ENCODE measurements around the gene IREB2.

Gene IREB2

DNA sequence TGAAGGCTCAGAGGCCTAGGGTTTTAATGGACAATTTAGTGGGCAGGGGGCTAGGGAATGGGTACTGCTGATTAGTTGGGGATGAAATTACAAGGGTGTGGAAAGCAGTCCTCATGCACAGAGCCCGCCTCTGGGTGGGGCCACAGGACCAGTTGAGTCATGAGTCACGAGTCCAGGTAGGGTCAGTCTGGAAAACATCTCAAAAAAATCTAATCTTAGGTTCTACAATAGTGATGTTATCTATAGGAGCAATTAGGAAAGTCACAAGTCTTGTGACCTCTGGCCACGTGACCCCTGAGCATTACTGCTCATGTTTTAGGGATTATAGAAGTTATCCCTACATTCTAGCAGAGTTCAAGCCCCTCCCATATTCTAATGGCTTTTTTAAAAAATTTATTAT lies 18.6 kb upstream of the IREB2 start (continued):
- TF ChIP-seq BACH2 (CRISPR knock-in tag; IDR thresholded peaks at IDR 0.05; ENCODE audit: borderline replicate concordance) = no peak
- no peak for TF ChIP-seq ZNF8 (CRISPR knock-in tag; IDR thresholded peaks at IDR 0.05)
- no peak for TF ChIP-seq TCF4 (CRISPR knock-in tag; IDR thresholded peaks at IDR 0.05; ENCODE audit: borderline replicate concordance)
- TF ChIP-seq, protein P1, sequence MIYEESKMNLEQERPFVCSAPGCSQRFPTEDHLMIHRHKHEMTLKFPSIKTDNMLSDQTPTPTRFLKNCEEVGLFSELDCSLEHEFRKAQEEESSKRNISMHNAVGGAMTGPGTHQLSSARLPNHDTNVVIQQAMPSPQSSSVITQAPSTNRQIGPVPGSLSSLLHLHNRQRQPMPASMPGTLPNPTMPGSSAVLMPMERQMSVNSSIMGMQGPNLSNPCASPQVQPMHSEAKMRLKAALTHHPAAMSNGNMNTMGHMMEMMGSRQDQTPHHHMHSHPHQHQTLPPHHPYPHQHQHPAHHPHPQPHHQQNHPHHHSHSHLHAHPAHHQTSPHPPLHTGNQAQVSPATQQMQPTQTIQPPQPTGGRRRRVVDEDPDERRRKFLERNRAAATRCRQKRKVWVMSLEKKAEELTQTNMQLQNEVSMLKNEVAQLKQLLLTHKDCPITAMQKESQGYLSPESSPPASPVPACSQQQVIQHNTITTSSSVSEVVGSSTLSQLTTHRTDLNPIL (CRISPR knock-in tag; IDR thresholded peaks at IDR 0.05; ENCODE audit: low read depth) = no peak
- TF ChIP-seq ZNF70 (CRISPR knock-in tag; IDR thresholded peaks at IDR 0.05) = no peak
- no peak for TF ChIP-seq PPARA (CRISPR knock-in tag; IDR thresholded peaks at IDR 0.05; ENCODE audit: borderline replicate concordance)

DNA sequence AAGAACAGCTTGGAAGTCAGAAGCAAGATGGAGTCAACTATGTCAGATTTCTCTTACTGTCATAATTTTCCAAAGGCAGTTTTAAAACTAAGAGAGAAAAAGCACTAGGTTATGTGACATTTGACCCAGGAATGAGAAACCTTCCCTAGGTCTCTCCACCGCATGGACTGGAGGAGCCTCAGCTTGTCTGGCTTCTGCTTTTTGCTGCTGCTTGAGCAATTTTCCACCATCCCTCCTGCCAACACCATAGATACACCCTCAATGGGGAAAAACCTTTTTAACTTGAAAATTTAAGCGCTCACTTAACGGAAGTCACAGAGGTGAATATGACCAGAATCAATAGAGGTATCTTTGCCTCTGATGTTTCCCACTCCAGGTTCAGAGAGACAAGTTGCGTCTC lies 17.8 kb upstream of the IREB2 start:
- TF ChIP-seq PPARA (CRISPR knock-in tag; IDR thresholded peaks at IDR 0.05; ENCODE audit: borderline replicate concordance) = no peak
- TF ChIP-seq, protein P1 (CRISPR knock-in tag; IDR thresholded peaks at IDR 0.05; ENCODE audit: low read depth) = no peak
- TF ChIP-seq CSDC2 (CRISPR knock-in tag; IDR thresholded peaks at IDR 0.05) = no peak
- no peak for TF ChIP-seq ESRRG (CRISPR knock-in tag; IDR thresholded peaks at IDR 0.05)
- no peak for TF ChIP-seq TCF4 (CRISPR knock-in tag; IDR thresholded peaks at IDR 0.05; ENCODE audit: borderline replicate concordance)
- no peak for TF ChIP-seq ARNTL (CRISPR knock-in tag; IDR thresholded peaks at IDR 0.05; ENCODE audit: borderline replicate concordance, low read depth)
- TF ChIP-seq, protein P2, sequence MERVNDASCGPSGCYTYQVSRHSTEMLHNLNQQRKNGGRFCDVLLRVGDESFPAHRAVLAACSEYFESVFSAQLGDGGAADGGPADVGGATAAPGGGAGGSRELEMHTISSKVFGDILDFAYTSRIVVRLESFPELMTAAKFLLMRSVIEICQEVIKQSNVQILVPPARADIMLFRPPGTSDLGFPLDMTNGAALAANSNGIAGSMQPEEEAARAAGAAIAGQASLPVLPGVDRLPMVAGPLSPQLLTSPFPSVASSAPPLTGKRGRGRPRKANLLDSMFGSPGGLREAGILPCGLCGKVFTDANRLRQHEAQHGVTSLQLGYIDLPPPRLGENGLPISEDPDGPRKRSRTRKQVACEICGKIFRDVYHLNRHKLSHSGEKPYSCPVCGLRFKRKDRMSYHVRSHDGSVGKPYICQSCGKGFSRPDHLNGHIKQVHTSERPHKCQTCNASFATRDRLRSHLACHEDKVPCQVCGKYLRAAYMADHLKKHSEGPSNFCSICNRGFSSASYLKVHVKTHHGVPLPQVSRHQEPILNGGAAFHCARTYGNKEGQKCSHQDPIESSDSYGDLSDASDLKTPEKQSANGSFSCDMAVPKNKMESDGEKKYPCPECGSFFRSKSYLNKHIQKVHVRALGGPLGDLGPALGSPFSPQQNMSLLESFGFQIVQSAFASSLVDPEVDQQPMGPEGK (CRISPR knock-in tag; IDR thresholded peaks at IDR 0.05; ENCODE audit: borderline replicate concordance) = no peak
- no peak for TF ChIP-seq ISL1 (CRISPR knock-in tag; IDR thresholded peaks at IDR 0.05)
- TF ChIP-seq GLIS3 (CRISPR knock-in tag; IDR thresholded peaks at IDR 0.05) = no peak
- no peak for TF ChIP-seq RARB (CRISPR knock-in tag; IDR thresholded peaks at IDR 0.05)
- TF ChIP-seq SNAI2 (CRISPR knock-in tag; IDR thresholded peaks at IDR 0.05) = no peak
- TF ChIP-seq BACH2 (CRISPR knock-in tag; IDR thresholded peaks at IDR 0.05; ENCODE audit: borderline replicate concordance) = no peak
- TF ChIP-seq ZNF565 (CRISPR knock-in tag; conservative IDR thresholded peaks at IDR 0.05; ENCODE audit: low read depth) = no peak
- TF ChIP-seq OSR1 (CRISPR knock-in tag; IDR thresholded peaks at IDR 0.05) = no peak
- no peak for TF ChIP-seq ZNF8 (CRISPR knock-in tag; IDR thresholded peaks at IDR 0.05)
- TF ChIP-seq, protein P3, sequence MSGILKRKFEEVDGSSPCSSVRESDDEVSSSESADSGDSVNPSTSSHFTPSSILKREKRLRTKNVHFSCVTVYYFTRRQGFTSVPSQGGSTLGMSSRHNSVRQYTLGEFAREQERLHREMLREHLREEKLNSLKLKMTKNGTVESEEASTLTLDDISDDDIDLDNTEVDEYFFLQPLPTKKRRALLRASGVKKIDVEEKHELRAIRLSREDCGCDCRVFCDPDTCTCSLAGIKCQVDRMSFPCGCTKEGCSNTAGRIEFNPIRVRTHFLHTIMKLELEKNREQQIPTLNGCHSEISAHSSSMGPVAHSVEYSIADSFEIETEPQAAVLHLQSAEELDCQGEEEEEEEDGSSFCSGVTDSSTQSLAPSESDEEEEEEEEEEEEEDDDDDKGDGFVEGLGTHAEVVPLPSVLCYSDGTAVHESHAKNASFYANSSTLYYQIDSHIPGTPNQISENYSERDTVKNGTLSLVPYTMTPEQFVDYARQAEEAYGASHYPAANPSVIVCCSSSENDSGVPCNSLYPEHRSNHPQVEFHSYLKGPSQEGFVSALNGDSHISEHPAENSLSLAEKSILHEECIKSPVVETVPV (CRISPR knock-in tag; IDR thresholded peaks at IDR 0.05) = no peak
- no peak for TF ChIP-seq ZFP30 (CRISPR knock-in tag; IDR thresholded peaks at IDR 0.05)
- TF ChIP-seq TOX (CRISPR knock-in tag; IDR thresholded peaks at IDR 0.05; ENCODE audit: borderline replicate concordance) = no peak
- no peak for ATAC-seq

DNA sequence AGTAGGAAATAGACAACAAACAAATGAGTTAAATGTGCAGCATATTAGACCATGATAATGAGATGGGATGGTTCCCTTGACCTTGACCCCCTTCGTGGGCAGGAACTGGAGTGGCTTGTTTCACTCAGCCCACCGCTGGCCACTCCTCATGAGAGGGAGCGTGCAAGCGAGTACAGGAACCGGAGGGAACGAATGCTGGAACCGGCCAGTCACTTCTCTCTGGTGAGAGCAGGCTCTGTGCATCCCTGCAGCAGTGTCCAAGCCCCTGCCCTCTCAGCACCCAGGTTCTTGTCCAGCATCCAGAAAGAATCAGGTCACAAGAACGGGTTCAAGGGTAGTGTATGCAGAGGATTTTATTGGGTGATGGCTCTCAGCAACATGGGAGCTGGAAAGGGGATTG lies 17.2 kb upstream of the IREB2 start:
- no peak for TF ChIP-seq ZC3H10 (CRISPR knock-in tag; IDR thresholded peaks at IDR 0.05)
- no peak for TF ChIP-seq TCF4 (CRISPR knock-in tag; IDR thresholded peaks at IDR 0.05; ENCODE audit: borderline replicate concordance)
- TF ChIP-seq PPARA (CRISPR knock-in tag; IDR thresholded peaks at IDR 0.05; ENCODE audit: borderline replicate concordance) = no peak
- no peak for ATAC-seq

DNA sequence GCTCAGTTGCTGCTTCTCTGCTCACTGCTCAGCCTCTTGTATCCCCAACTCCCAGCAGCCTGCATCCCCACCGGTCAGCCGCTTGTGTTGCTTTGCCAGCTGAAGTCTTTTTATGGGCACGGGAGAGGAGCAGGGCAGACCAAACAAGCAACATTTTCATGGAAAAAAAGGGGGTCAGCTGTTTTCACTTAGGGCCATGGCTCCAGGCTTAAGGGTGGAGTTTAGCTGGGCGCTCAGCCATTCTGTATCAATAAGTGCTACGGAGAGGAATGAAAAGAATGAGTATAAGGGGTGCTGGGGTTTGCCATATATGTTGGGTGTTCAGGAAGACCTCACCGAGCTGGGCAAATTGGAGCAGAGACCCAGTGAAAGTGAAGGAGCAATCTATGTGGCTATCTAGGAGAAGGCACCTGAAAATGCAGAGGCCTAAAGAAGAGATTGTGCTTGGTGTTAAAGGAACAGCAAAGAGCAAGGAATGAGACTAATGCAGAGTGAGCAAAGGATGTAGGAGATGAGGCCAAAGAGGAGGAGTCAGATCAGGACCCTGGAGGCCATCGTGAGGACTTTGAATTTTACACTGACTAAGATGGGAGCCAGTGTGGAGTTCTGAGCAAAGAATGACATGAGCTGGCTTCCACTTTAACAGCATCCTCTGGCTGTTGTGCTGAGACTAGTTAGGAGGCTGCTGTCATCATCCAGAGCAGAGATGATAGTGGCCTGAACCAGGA lies 16.6 kb upstream of the IREB2 start:
- ATAC-seq = peak; percentile 19
- TF ChIP-seq, protein P3 (CRISPR knock-in tag; IDR thresholded peaks at IDR 0.05) = no peak
- no peak for TF ChIP-seq SNAI2 (CRISPR knock-in tag; IDR thresholded peaks at IDR 0.05)
- TF ChIP-seq ZC3H10 (CRISPR knock-in tag; IDR thresholded peaks at IDR 0.05) = no peak
- no peak for TF ChIP-seq ZNF565 (CRISPR knock-in tag; conservative IDR thresholded peaks at IDR 0.05; ENCODE audit: low read depth)
- TF ChIP-seq, protein P4, sequence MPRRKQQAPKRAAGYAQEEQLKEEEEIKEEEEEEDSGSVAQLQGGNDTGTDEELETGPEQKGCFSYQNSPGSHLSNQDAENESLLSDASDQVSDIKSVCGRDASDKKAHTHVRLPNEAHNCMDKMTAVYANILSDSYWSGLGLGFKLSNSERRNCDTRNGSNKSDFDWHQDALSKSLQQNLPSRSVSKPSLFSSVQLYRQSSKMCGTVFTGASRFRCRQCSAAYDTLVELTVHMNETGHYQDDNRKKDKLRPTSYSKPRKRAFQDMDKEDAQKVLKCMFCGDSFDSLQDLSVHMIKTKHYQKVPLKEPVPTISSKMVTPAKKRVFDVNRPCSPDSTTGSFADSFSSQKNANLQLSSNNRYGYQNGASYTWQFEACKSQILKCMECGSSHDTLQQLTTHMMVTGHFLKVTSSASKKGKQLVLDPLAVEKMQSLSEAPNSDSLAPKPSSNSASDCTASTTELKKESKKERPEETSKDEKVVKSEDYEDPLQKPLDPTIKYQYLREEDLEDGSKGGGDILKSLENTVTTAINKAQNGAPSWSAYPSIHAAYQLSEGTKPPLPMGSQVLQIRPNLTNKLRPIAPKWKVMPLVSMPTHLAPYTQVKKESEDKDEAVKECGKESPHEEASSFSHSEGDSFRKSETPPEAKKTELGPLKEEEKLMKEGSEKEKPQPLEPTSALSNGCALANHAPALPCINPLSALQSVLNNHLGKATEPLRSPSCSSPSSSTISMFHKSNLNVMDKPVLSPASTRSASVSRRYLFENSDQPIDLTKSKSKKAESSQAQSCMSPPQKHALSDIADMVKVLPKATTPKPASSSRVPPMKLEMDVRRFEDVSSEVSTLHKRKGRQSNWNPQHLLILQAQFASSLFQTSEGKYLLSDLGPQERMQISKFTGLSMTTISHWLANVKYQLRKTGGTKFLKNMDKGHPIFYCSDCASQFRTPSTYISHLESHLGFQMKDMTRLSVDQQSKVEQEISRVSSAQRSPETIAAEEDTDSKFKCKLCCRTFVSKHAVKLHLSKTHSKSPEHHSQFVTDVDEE (CRISPR knock-in tag; IDR thresholded peaks at IDR 0.05) = no peak
- TF ChIP-seq PPARA (CRISPR knock-in tag; IDR thresholded peaks at IDR 0.05; ENCODE audit: borderline replicate concordance) = no peak
- TF ChIP-seq ZNF70 (CRISPR knock-in tag; IDR thresholded peaks at IDR 0.05) = no peak
- TF ChIP-seq, protein P1 (CRISPR knock-in tag; IDR thresholded peaks at IDR 0.05; ENCODE audit: low read depth) = no peak
- TF ChIP-seq ZFP30 (CRISPR knock-in tag; IDR thresholded peaks at IDR 0.05) = no peak
- no peak for TF ChIP-seq BACH2 (CRISPR knock-in tag; IDR thresholded peaks at IDR 0.05; ENCODE audit: borderline replicate concordance)
- no peak for TF ChIP-seq ARNTL (CRISPR knock-in tag; IDR thresholded peaks at IDR 0.05; ENCODE audit: borderline replicate concordance, low read depth)
- no peak for TF ChIP-seq ZNF8 (CRISPR knock-in tag; IDR thresholded peaks at IDR 0.05)
- TF ChIP-seq GLIS3 (CRISPR knock-in tag; IDR thresholded peaks at IDR 0.05) = no peak
- TF ChIP-seq ZFP3 (CRISPR knock-in tag; IDR thresholded peaks at IDR 0.05) = no peak
- no peak for TF ChIP-seq TOX (CRISPR knock-in tag; IDR thresholded peaks at IDR 0.05; ENCODE audit: borderline replicate concordance)
- no peak for TF ChIP-seq OSR1 (CRISPR knock-in tag; IDR thresholded peaks at IDR 0.05)
